CD1c-positive myeloid dendritic cell (primary cell): ENCODE measurements around the gene LTBP2.
"Not testable (repeated sequence)": the region's sequence is repeated elsewhere in the genome, so short reads cannot be mapped to it uniquely, and the experiment has no call there.

Experiments used
- DNase-seq: peaks from one replicate; pipeline ENCODE4 v3.0.0-alpha.2; 2016; ENCODE audit errors: extremely low spot score

The LTBP2 gene

GRCh38 chr14:74551001-74551400 lies 61.0 kb downstream of the LTBP2 start:
- DNase-seq: no peak

DNA sequence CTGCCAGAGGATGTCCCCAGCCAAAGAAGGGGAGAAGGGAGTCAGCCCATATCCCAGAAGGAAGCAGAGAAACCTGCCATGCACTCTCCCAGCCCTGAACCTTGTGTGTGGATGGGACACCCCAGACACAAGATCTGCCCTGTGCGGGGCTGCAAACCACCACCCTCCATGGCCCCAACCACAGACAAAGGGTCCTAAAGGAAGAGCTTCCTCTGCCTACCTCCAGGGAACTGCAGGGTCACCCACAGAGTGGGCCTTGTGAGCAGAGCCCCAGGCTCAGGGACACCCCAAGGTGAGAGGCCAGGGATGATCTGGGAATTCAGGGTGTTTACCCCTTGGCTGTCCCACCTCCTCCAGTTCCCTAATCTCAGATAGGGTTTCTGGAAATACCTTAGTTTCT lies 62.0 kb downstream of the LTBP2 start:
- no peak for DNase-seq

DNA sequence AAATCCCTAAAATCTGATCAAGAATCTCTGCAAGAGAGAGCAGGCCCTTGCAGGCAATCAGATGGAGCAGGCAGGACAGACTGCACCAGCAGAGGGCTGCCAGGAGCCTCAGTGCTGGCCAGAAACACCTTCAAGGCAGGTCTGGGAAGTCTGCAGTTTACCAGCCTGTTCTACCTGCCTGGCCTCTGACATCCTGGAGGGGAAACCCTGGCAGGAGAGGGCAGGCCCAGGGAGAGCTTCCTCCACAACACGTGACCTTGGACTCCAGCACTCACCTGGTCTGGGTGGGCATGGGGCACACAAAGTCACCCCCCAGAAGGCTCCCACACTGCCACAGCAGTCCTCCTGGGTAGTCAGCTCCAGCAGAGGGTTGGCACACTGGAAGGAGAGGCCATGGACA lies 62.4 kb downstream of the LTBP2 start:
- DNase-seq: no peak

DNA sequence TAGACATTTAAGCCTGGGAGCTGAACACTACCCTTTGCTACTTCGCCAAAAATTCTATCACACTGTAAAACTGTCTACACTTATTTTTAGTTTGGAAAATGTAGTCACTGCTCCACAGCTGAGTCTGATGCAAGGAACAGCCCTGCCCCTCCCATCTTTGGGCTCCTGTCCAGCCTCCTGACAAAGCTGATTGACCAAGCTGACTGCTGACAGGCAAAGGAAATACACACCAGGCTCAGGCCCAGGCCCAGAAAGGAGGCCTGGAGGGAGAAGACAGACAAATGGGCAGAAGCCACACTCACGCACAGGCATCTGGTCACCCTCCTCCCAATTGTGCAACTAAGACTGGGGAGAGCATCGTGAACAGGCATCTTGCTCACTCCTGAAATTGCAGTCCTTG lies 63.2 kb downstream of the LTBP2 start:
- DNase-seq: no peak

GRCh38 chr14:74547331-74547927 lies 64.6 kb downstream of the LTBP2 start:
- no peak for DNase-seq

DNA sequence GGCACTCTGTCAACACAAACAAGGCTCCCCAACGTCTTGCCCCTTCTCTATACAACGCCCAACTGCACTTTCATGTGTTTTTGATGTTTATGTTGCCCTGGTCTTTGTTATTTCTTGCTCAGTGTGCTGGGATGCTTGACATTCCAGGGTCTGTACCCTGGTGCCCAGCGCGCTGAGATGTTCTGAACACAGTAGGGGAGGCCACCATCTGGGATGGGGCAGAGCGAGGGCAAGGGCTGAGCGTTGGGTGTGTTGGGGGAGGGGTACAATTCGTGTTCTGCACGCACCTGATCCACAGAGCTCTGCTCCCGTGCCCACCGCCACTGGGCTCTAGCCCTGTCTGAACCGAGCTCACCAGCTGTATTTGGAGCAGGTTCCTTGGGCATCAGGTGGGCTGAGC lies 65.6 kb downstream of the LTBP2 start:
- DNase-seq: no peak

DNA sequence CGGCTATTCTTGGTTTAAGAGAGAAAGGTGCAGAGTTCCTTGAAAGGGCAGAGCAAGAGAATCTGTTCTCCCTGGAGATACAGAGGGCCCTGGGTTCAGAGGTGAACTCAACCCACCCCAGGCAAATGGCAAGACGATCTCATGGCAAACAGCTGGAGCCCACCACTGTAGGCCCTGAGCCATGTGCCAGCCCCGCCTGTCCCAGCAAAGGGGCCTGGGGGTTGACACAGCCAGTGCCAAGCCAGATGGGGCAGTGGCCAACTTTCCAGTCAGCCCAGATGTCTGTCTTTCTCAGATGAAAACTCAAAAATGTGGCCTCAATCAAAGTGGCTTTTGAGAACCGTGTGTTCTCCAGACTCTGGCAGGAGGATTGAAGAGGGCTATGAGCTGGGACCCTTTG lies 66.7 kb downstream of the LTBP2 start:
- no peak for DNase-seq

DNA sequence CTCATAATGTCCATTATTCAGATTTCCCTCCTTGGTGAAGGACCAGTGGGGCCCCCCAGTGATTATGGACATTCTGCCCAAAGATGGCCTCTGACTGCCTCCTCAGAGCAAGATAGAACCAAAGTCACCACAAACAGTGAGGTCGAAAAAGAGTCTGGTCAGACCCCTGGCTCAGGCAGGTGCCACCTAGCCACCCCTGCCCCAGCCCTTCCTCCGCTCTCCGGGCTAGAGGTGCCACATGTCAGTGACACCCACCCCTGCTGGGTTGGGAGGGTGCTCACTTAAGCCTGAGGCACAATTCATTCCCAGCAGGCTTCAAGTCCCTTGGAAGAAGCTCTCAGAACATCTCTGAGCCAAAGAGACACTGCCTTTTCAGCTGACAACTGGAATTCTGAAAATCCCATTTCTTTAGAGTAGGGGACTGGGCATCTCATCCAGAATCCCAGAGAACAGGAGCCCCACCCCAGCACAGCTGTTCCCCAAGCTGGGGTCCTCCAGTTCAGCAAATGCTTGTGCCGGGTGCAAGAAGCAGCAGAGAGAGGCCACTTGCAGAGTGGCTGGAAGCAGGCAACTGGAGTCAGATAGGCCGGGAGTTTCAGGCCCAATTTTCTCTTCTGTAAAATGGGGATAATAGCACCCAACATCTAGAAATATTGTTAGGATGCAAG lies 68.1 kb downstream of the LTBP2 start:
- no peak for DNase-seq

DNA sequence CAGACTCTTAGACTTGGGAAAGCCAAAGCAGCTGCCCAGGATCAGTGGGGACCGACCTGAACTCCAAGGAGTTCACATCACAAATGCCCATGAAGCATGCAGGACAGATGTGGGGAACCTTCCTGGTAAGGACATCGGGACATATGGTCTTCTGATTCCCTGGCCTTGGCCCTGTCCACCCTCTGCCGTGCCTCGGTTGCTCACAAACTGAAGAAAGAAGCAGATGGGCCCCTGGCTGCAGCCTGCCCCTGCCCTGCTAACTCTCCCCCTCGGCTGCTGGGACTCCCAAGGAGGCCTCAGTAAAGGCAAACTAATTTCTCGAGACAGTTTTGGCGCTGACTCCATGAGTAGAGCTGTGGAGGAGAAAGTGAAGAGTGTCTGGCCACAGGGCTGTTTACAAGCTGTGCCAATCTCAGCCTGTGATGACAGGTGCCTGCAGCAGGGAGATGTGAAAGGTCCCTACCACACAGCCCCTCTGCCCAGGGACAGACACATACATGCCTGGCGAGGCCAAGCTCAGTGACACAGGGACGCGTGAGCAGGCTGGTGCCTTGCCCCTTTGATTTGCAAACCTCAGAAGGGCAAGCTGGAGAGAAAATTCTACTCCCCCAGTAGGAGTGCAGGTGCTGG lies 69.9 kb downstream of the LTBP2 start:
- DNase-seq: no peak

- no peak for DNase-seq
These were observed 70.8 kb downstream of the LTBP2 start for GRCh38 chr14:74541225-74541624.

- no peak for DNase-seq
These were observed 72.5 kb downstream of the LTBP2 start for GRCh38 chr14:74539503-74539902.

DNA sequence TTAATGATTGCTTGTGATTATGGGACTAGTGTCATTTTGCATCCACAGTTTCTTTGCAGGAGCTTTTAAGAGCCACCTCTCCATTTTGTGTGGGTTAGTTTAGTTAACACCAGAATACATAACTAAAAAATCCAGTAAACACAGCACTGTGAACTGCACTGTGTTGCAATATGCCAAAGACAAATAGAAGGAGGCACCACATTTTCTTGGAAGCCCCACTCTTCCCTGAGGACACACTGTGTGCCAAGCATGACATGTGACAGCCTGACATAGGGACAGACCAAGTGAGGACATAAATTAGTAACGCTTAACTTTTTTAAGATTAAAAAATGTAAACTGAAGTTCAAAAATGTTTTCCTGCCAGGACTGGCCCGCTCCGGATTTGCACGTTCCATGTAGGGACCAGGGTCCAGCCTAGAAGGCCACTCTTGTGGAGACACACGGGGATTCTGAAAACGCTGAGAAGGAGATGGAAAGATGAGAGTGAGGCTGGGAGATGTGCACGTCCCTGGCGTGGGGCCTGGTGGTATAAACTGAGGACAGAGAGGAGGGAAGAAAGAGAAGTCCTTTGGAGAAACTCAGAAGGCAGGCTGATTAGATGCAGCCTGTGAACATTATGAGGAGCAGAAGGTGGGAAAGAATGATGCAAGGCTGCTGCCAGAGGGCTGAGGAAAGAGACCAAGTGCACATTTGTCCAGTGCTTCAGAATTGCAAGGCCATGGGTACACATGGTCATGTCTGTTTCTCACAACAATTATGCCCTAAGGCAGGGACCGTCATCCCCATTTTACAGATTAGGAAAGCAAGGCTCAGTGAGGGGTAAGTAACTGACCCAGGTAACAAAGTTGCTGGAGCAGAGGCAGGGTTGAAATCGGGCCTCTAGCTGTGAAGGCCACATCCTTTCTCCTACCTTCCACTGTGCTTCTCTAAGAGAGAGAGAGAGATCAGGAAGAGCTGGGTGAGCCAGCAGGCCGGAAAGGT lies 73.3 kb downstream of the LTBP2 start:
- DNase-seq: no peak

DNA sequence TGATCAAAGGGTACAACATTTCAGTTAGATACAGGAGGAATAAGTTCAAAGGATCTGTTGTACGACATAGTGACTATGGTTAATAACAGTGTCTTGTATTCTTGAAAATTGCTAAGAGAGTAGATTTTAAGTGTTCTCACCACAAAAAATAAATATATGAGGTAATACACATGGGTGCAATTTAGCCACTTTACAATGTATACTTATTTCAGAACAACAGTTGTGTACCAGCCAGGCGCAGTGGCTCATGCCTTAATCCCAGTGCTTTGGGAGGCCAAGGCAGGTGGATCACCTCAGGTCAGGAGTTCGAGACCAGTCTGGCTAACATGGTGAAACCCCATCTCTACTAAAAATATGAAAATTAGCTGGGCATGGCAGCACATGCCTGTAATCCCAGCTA lies 75.7 kb downstream of the LTBP2 start:
- DNase-seq: not testable (repeated sequence)

GRCh38 chr14:74535756-74536325 lies 76.2 kb downstream of the LTBP2 start:
- no peak for DNase-seq

DNA sequence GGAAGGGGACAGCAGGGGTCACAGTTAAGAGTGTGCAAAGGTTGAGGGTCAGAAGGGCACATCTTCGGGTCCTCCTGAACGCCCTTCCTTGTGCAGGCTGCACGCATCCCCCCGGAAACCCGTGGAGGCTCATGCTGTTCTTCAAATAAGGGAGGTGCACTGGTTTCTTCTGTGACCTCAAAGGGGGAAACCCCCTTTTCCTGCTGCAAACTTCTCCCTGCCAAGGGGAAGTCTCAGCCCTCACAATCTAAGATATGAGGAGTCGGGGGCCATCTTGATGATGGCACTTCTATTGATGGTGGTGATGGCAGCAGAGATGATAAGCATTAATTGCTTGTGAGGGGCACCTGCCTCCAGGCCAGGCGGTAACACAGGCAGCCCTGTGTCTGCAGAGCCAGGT lies 78.5 kb downstream of the LTBP2 start:
- peak; percentile 34 for DNase-seq

DNA sequence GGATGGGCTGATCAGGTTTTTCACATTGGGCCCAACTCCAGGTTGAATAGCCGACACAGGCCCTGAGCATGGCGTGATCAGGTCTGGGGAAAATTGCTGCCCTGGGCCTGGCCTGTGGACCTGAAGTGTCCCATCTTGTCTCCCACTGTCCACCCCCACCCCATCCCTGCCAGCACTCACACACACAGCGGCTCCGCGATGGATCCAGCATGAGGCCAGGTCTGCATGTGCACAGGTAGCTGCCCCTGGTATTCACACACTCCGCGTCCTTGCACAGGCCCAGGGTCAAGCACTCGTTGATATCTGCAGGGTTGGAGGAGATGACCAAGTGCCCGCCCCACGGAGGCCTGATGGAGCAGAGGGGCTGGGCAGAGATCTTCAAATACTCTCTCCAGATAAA lies 79.8 kb downstream of the LTBP2 start:
- no peak for DNase-seq

- peak; percentile 20 for DNase-seq
These were observed 80.6 kb downstream of the LTBP2 start for GRCh38 chr14:74531467-74531866.

- peak; percentile 20 for DNase-seq
These were observed 81.0 kb downstream of the LTBP2 start for GRCh38 chr14:74531006-74531405.

GRCh38 chr14:74528886-74529285 lies 83.2 kb downstream of the LTBP2 start:
- no peak for DNase-seq

DNA sequence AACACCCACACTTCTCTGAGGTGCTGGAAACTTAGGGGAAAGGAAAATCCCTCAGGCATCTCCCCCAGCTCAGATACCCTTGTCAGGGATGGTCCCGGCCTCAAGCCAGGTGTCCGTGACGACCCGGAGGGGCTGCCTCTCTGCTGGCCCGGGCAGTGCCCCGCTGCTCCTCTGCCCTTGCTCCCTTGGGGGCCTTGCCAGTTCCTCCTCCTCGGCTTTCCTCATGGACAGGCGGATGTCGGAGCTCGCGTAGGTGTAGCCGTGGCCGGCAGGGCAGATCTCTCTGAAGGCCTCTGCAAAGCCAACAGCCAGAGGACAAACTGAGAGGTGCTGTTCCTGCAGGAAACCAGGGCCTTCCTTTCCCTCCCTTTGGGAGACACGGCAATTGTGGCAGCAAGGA lies 83.6 kb downstream of the LTBP2 start:
- DNase-seq: no peak

DNA sequence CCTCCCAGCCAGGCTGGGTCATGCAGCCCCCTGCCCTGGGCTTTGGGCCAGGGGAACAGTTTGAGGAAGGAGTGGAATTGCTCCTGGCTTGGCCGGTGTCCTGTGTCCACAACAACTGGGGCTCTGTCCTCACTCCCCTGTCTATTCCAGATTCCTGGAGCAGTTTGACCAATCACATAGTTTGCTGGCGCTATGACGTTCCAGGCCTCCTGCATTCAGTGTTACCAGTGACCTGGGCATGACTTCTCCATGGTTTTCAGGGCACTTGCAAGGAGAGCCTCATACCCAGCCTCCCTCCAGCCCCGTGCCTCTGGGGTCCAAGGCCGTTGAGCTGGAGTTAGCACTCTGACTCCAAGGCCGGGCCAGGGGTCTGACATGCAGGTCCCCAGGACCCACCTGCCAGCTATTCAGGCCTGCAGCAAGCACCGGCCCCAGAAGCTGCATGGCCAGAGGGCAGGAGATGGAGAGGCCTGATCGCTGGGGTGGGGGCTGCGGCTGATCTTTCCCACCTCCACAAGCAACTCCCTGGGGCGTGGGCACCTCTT lies 84.2 kb downstream of the LTBP2 start:
- no peak for DNase-seq
